GM12878 (cell line): ENCODE results near the gene PRRX1. TPM values are rescaled to one million over a fixed set of nuclear protein-coding genes. Genes with fewer than 3 reads are reported as not detected.

Experiments used
- ATAC-seq: fragments of 200-7000 bp; cut with Tn5 transposase; 3 replicates; pipeline ENCODE4 v1.9.1; 2020; ENCODE audit warnings: mild to moderate bottlenecking, moderate library complexity
- BruUV-seq: library from RNA; stranded (reverse); fragments of 400-500 nt; replicated peaks from 2 replicates; lab custom pipeline; 2021; lab: Mats Ljungman, UMichigan
- CTCF ChIA-PET: fragments of 300-600 bp; sonication (Branson Sonifier 250); formaldehyde crosslinking; extraction: SDS; loops from one replicate; lab custom pipeline; 2021; ENCODE audit warnings: inconsistent platforms; lab: Yijun Ruan, JAX
- POLR2A ChIA-PET: fragments of 350-600 bp; formaldehyde crosslinking; extraction: SDS; loops from one replicate; lab custom pipeline; 2021; ENCODE audit warnings: inconsistent platforms; lab: Charles Lee
- RAD21 ChIA-PET: fragments of 300-600 bp; sonication (Branson Sonifier 250); formaldehyde crosslinking; loops from one replicate; lab custom pipeline; 2023; ENCODE audit warnings: antibody characterized with exemption; ENCODE audit not compliant: unreplicated experiment; lab: Charles Lee
- SMC1A ChIA-PET: fragments of 300-600 bp; sonication (Branson Sonifier 250); formaldehyde crosslinking; loops from one replicate; lab custom pipeline; 2023; ENCODE audit not compliant: unreplicated experiment, uncharacterized antibody; lab: Charles Lee
- DNase-seq: peaks from one replicate; pipeline ENCODE4 v3.0.0-alpha.2; 2011; ENCODE audit warnings: low read depth, low spot score
- FAIRE-seq: peaks from 3 replicates; lab custom pipeline; 2011; peaks lifted over from hg19 to GRCh38; lab: Jason Lieb, UNC
- H2AFZ ChIP-seq: 2 replicates; pipeline ENCODE4 v1.6.0; 2011; ENCODE audit warnings: low read depth, low read length, control low read depth; ENCODE audit not compliant: control insufficient read depth
- H3K27ac ChIP-seq: 2 replicates; pipeline ENCODE4 v1.5.1; 2011; ENCODE audit warnings: control low read depth; ENCODE audit not compliant: control insufficient read depth, insufficient read depth
- H3K27me3 ChIP-seq, 2 experiments: replicated peaks in 1 of 2; 2 replicates each; pipeline versions ENCODE4 v1.6.0 to v1.6.1; 2011; ENCODE audit warnings: low read length in 1 of 2; ENCODE audit not compliant: control insufficient read depth in 2 of 2, insufficient read depth in 2 of 2
- H3K36me3 ChIP-seq, 2 experiments: 2 replicates each; pipeline ENCODE4 v1.5.1; 2011; ENCODE audit warnings: low read length in 1 of 2; ENCODE audit not compliant: control insufficient read depth in 2 of 2, insufficient read depth in 2 of 2
- H3K4me1 ChIP-seq: 2 replicates; pipeline ENCODE4 v1.6.1; 2011; ENCODE audit warnings: mild to moderate bottlenecking, low read length, moderate library complexity, mixed read lengths; ENCODE audit not compliant: control insufficient read depth, insufficient read depth
- H3K4me2 ChIP-seq: 2 replicates; pipeline ENCODE4 v1.6.0; 2011; ENCODE audit warnings: control low read depth; ENCODE audit not compliant: control insufficient read depth, insufficient read depth
- H3K4me3 ChIP-seq: fragments of 200-600 bp; sonication (generic); 2 replicates; pipeline ENCODE4 v1.5.1; 2016
- H3K79me2 ChIP-seq: 2 replicates; pipeline ENCODE4 v1.6.0; 2011; ENCODE audit warnings: low read length; ENCODE audit not compliant: control insufficient read depth, insufficient read depth
- H3K9ac ChIP-seq: 2 replicates; pipeline ENCODE4 v1.8.0; 2011; ENCODE audit warnings: low read length, control low read depth, mixed read lengths; ENCODE audit not compliant: control insufficient read depth, insufficient read depth
- H3K9me3 ChIP-seq: replicated peaks from 3 replicates; pipeline ENCODE4 v1.5.1; 2011; ENCODE audit warnings: mild to moderate bottlenecking, low read length; ENCODE audit not compliant: control insufficient read depth, insufficient read depth
- H4K20me1 ChIP-seq: 2 replicates; pipeline ENCODE4 v1.6.0; 2011; ENCODE audit not compliant: control insufficient read depth, insufficient read depth
- CHD1 ChIP-seq: IDR thresholded peaks from 2 replicates; pipeline ENCODE4 v1.6.1; 2012; ENCODE audit warnings: low read depth, low read length, improper control_type of control experiment
- DPF2 ChIP-seq: fragments of 450-650 bp; IDR thresholded peaks from 2 replicates; pipeline ENCODE4 v1.6.1; 2017; ENCODE audit warnings: mild to moderate bottlenecking
- EP300 ChIP-seq, 2 experiments: fragments of 150-350 bp in 1 of 2; IDR thresholded peaks; 2 replicates each; pipeline ENCODE4 v1.6.1; 2011 to 2012; ENCODE audit warnings: low read depth in 2 of 2, low read length in 2 of 2, borderline replicate concordance in 1 of 2, improper control_type of control experiment in 1 of 2, inconsistent platforms in 1 of 2; ENCODE audit not compliant: control insufficient read depth in 1 of 2
- JUNB ChIP-seq: IDR thresholded peaks from 2 replicates; pipeline ENCODE4 v1.6.1; 2016; ENCODE audit warnings: antibody characterized with exemption, mild to moderate bottlenecking
- NFYA ChIP-seq: IDR thresholded peaks from 2 replicates; pipeline ENCODE4 v1.6.1; 2011; ENCODE audit warnings: low read depth, mild to moderate bottlenecking, low read length, improper control_type of control experiment, borderline replicate concordance
- PAX8 ChIP-seq: fragments of 450-650 bp; IDR thresholded peaks from 2 replicates; pipeline ENCODE4 v1.6.1; 2017; ENCODE audit warnings: mild to moderate bottlenecking, moderate library complexity
- POLR2AphosphoS2 ChIP-seq: IDR thresholded peaks from 2 replicates; pipeline ENCODE4 v1.6.1; 2011; ENCODE audit warnings: low read depth, mild to moderate bottlenecking, low read length, improper control_type of control experiment, moderate library complexity
- RBBP5 ChIP-seq: fragments of 200-600 bp; sonication (generic); conservative IDR thresholded peaks from 2 replicates; pipeline ENCODE4 v1.6.1; 2016
- SPI1 ChIP-seq: IDR thresholded peaks from 2 replicates; pipeline ENCODE4 v1.6.1; 2011; ENCODE audit warnings: low read depth, mild to moderate bottlenecking, low read length, moderate library complexity, borderline replicate concordance; ENCODE audit not compliant: insufficient read depth
- SREBF2 ChIP-seq: IDR thresholded peaks from 2 replicates; pipeline ENCODE4 v1.6.1; 2012; ENCODE audit warnings: mild to moderate bottlenecking, low read length
- SUPT20H ChIP-seq: IDR thresholded peaks from 2 replicates; pipeline ENCODE4 v1.6.1; 2011; ENCODE audit warnings: low read depth, mild to moderate bottlenecking, low read length, moderate library complexity, borderline replicate concordance; ENCODE audit not compliant: control insufficient read depth
- YBX1 ChIP-seq: fragments of 450-650 bp; IDR thresholded peaks from 2 replicates; pipeline ENCODE4 v1.6.1; 2016; ENCODE audit warnings: antibody characterized with exemption
- ZZZ3 ChIP-seq: IDR thresholded peaks from 2 replicates; pipeline ENCODE4 v1.6.1; 2011; ENCODE audit warnings: low read depth; ENCODE audit not compliant: control insufficient read depth, insufficient read length
- WGBS: methylation state at CpG from one replicate; pipeline ENCODE4 v1.1.6; 2016; ENCODE audit warnings: low lambda C conversion rate; ENCODE audit not compliant: insufficient replicate concordance, insufficient coverage; ENCODE audit errors: missing lambda C conversion rate; 5-methylcytosine and 5-hydroxymethylcytosine counted together
- in situ Hi-C: fragments of 300-500 bp; cut with MboI; formaldehyde crosslinking; loops from 9 replicates; pipeline ENCODE4 v1.14.3; 2018; ENCODE audit warnings: mixed read lengths
- intact Hi-C: fragments of 100-400 bp; cut with micrococcal nuclease; formaldehyde crosslinking; loops from one replicate; pipeline ENCODE4 v1.14.2; 2022; ENCODE audit not compliant: unreplicated experiment
- polyA plus RNA-seq, 11 experiments: library from polyadenylated mRNA; depleted of rRNA in 4 of 11; unstranded in 6 of 11; stranded (reverse) in 5 of 11; fragments of >200 nt; fragmentation: Nextera tagmentation in 4 of 11; fragmentation: Illumina TruSeq in 1 of 11; extraction: Ambion mirVana in 4 of 11; extraction: Trizol in 1 of 11; gene quantifications; 1 replicate in 1 of 11; 2 replicates in 10 of 11; pipeline versions ENCODE4 v1.2.1 to v1.2.3, GENCODE V29; 2011 to 2016; ENCODE audit warnings: inconsistent platforms in 2 of 11, missing spikeins in 2 of 11, low read depth in 1 of 11
- total RNA-seq, 4 experiments: library from RNA; depleted of rRNA in 3 of 4; stranded (reverse); fragments of >200 nt in 3 of 4; fragmentation: Illumina TruSeq in 1 of 4; extraction: Trizol in 1 of 4; gene quantifications; 2 replicates each; pipeline versions ENCODE4 v1.2.1 to v1.2.3, GENCODE V29; 2013 to 2021
- TF ChIP-seq, protein P1 (sequence below): IDR thresholded peaks from 2 replicates; pipeline ENCODE4 v1.6.1; 2012; ENCODE audit warnings: low read depth, low read length, improper control_type of control experiment
- TF ChIP-seq, protein P2 (sequence below): IDR thresholded peaks from 2 replicates; pipeline ENCODE4 v1.6.1; 2011; ENCODE audit warnings: borderline replicate concordance, low read depth, mild to moderate bottlenecking, moderate library complexity, low read length; ENCODE audit not compliant: insufficient read depth, poor library complexity, severe bottlenecking
- TF ChIP-seq, protein P3 (sequence below): fragments of 450-650 bp; IDR thresholded peaks from 2 replicates; pipeline ENCODE4 v1.6.1; 2018; ENCODE audit warnings: borderline replicate concordance, mild to moderate bottlenecking; ENCODE audit not compliant: partially characterized antibody
- TF ChIP-seq, protein P4 (sequence below): fragments of 450-650 bp; IDR thresholded peaks from 2 replicates; pipeline ENCODE4 v1.6.1; 2014; ENCODE audit warnings: mild to moderate bottlenecking

PRRX1 gene
- total and polyA plus RNA-seq, 10 of the 15 experiments (the other 5 are each of a cell fraction or from before 2014, with no cell fraction given) = 0.42 to 64.6 (median 1.5) TPM

DNA sequence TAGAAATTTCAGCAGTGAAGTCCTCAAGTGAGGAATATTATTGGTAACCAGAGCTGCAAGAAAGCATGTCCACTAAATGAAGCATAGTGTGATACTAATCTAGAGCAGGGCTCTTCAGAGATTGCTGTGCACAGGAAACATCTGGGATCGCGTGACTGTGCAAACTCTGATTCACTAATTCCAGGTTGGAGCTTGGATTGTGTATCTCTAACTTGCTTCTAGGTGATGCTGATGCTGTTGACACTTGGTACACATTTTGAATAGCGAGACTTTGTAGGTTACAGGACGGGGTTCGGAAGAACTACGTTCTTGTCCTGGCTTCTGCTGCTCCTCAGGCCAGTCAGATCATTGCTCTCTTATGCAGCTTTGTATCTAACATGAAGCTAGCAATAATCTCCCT is 66.5 kb downstream of the PRRX1 start:
- Histone ChIP-seq H3K9ac (no peak overlapping the region), H3K4me3 (no peak overlapping the region), H3K27me3 (no peaks in the 10 kb centered on the region; a peak in 1 of 4 replicates), H3K9me3 (no peaks in the 10 kb centered on the region), H3K36me3 (no peaks in the 10 kb centered on the region), H3K4me2 (no peak overlapping the region), H4K20me1 (no peaks in the 10 kb centered on the region), H3K27ac (no peak overlapping the region), H3K79me2 (no peaks in the 10 kb centered on the region), H3K4me1 (no peaks in the 10 kb centered on the region), H2AFZ (no peak overlapping the region)
- no TSS peak for BruUV-seq
- intact Hi-C loops = no loop called here
- ATAC-seq = no peak
- 42% methylated on average over 6 of the region's 6 CpGs for WGBS
- RAD21 ChIA-PET = interaction anchor here (0.9 kb wide), 1 partner anchor 29 kb away, joined by 3 read pairs; no protein-coding TSS in a partner anchor
- SMC1A ChIA-PET = interaction anchor here (1.0 to 2.1 kb wide), 4 partner anchors 11 to 46 kb away, joined by 3 to 7 read pairs (median 4); no protein-coding TSS in a partner anchor
- DNase-seq = no peak
- POLR2A ChIA-PET = no interaction called here
- in situ Hi-C loops = no loop called here
- FAIRE-seq = no peak
- CTCF ChIA-PET = interaction anchor here (1.2 kb wide), 1 partner anchor 14 kb away, joined by 3 read pairs; no protein-coding TSS in a partner anchor
- TF ChIP-seq SREBF2 (no peak), EP300 (IDR thresholded peaks at IDR 0.05; ENCODE audit: borderline replicate concordance in 1 of 2, control insufficient read depth in 1 of 2, low read depth in 2 of 2, low read length in 2 of 2) (no peak), NFYA (no peak), DPF2 (no peak), JUNB (no peak), YBX1 (no peak), SUPT20H (no peak), RBBP5 (no peak), POLR2AphosphoS2 (no peak), CHD1 (no peak), ZZZ3 (no peak), SPI1 (no peak), PAX8 (no peak)
- TF ChIP-seq, protein P1, sequence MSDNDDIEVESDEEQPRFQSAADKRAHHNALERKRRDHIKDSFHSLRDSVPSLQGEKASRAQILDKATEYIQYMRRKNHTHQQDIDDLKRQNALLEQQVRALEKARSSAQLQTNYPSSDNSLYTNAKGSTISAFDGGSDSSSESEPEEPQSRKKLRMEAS = no peak
- TF ChIP-seq, protein P2, sequence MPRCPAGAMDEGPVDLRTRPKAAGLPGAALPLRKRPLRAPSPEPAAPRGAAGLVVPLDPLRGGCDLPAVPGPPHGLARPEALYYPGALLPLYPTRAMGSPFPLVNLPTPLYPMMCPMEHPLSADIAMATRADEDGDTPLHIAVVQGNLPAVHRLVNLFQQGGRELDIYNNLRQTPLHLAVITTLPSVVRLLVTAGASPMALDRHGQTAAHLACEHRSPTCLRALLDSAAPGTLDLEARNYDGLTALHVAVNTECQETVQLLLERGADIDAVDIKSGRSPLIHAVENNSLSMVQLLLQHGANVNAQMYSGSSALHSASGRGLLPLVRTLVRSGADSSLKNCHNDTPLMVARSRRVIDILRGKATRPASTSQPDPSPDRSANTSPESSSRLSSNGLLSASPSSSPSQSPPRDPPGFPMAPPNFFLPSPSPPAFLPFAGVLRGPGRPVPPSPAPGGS = no peak
- TF ChIP-seq, protein P3, sequence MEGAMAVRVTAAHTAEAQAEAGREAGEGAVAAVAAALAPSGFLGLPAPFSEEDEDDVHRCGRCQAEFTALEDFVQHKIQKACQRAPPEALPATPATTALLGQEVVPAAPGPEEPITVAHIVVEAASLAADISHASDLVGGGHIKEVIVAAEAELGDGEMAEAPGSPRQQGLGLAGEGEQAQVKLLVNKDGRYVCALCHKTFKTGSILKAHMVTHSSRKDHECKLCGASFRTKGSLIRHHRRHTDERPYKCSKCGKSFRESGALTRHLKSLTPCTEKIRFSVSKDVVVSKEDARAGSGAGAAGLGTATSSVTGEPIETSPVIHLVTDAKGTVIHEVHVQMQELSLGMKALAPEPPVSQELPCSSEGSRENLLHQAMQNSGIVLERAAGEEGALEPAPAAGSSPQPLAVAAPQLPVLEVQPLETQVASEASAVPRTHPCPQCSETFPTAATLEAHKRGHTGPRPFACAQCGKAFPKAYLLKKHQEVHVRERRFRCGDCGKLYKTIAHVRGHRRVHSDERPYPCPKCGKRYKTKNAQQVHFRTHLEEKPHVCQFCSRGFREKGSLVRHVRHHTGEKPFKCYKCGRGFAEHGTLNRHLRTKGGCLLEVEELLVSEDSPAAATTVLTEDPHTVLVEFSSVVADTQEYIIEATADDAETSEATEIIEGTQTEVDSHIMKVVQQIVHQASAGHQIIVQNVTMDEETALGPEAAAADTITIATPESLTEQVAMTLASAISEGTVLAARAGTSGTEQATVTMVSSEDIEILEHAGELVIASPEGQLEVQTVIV = no peak
- TF ChIP-seq, protein P4, sequence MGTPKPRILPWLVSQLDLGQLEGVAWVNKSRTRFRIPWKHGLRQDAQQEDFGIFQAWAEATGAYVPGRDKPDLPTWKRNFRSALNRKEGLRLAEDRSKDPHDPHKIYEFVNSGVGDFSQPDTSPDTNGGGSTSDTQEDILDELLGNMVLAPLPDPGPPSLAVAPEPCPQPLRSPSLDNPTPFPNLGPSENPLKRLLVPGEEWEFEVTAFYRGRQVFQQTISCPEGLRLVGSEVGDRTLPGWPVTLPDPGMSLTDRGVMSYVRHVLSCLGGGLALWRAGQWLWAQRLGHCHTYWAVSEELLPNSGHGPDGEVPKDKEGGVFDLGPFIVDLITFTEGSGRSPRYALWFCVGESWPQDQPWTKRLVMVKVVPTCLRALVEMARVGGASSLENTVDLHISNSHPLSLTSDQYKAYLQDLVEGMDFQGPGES = no peak
